ENCODE results near the gene RAB41.
"Not testable (repeated sequence)": the region's sequence is repeated elsewhere in the genome, so short reads cannot be mapped to it uniquely, and the experiment has no call there.

RAB41 gene

DNA sequence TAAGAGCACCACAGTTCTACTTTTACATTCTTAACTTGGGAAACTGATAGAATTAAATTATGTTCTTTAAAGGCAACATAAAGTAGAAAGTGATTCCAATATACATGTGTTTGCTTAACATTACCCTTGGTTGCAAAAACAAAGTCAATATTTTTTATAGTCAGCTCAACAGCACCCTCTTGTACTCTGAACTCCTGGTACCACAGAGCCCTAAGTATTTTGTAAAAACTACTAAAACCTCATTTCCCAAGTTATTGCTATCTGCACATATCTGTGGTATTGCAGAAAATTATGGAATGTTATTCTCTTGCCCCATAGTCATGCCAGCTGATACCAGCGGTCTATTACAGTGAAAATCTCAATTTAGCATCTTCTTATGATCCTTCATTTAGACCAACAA is 10.8 kb downstream of the RAB41 start:
- no peak for DNase-seq

GRCh38 chrX:70293621-70294020 is 11.6 kb downstream of the RAB41 start:
- DNase-seq, result no peak

- DNase-seq, result no peak
These were observed 19.7 kb downstream of the RAB41 start for GRCh38 chrX:70301716-70302115.

DNA sequence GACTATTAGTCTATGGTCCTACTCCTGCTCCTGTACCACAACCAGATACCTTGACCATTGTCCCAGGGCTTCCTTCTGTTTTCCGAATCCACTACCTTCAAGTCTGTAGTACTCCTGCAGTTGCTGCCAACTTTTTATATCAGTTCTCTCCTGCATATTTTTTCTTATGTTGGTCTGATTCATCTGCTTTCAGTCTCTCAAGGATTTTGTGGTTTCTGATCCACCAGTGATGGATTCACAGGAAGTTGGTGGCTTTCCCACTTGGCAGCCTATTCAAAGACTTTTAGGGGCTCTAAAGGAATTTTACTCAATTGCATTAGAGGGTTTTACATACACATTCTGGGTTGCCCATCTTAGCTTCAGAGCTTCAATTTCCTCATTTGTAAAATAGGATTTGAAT is 31.5 kb downstream of the RAB41 start:
- DNase-seq, result no peak

- no peak for DNase-seq
These were observed 40.8 kb downstream of the RAB41 start for GRCh38 chrX:70322784-70323183.

GRCh38 chrX:70323628-70324027 is 41.7 kb downstream of the RAB41 start:
- DNase-seq, result not testable (repeated sequence)

DNA sequence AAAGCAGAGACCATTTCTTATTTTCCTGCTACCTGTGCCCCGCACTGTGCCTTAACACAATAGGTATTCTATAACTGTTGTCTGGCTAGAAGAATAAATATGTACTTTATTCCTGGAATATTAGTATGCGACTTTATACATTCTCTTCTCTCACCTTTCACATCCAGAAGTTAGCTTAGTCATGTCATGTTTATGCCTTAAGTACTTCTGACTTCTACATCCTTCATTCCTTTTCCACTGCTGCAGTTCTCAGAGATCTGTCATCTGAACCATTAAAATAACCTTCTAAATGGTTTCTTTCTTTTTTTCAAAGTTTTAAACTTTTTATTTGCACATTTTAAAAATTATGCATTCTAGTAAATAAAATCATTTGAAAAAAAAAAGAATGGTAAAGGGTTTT is 42.4 kb downstream of the RAB41 start:
- no peak for DNase-seq

DNA sequence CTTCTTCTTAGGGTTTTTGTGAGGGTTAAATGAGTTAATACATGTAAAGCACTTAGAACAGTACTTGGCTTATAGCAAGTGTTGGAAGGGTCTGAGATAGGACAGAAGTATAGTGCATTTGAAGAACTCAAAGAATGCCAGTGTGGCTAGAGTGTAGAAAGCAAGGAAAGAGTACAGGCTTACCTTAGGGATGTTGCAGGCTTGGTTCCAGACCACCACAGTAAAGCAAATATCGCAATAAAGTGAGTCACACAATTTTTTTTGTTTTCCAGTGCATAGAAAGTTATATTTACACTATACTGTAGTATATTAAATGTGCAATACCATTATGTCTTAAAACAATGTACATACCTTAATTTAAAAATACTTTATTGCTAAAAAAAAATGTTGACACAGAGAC is 49.2 kb downstream of the RAB41 start:
- no peak for DNase-seq

DNA sequence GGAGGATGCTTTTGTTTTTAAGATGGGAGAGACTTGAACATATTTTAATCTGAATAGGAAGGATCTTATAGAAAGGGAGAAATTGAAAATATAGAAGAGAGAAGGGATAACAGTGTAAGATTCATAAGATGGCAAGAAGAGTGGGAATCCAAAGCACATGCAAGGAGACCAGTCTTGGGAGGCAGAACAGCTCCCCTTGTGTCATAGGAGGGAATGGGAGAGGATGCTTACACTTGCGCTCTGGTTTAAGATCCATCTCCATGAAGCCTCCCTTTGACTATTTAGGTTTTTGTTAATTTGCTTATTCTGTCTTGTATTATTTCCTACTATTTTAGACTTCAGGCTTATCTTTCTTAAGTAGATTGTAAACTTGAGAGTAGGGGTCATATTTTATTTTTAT is 50.6 kb downstream of the RAB41 start:
- DNase-seq, result no peak
